Kidney (tissue), 14 donors: ENCODE measurements around the gene ATXN10. TPM values are rescaled to one million over a fixed set of nuclear protein-coding genes. Genes with fewer than 3 reads are reported as not detected.

Experiments used
- DNase-seq, 5 donors: peaks; one replicate each; pipeline ENCODE4 v3.0.0-alpha.2; 2013 to 2020
- FAIRE-seq: peaks from 2 replicates; lab custom pipeline; 2012; peaks lifted over from hg19 to GRCh38; lab: Jason Lieb, UNC
- H3K27ac ChIP-seq, 2 donors: one replicate each; pipeline ENCODE4 v1.7.0; 2013; ENCODE audit warnings: low read depth in 2 of 2, low read length in 2 of 2, inconsistent platforms in 1 of 2
- H3K27me3 ChIP-seq: one replicate; pipeline ENCODE4 v1.7.1; 2013; ENCODE audit warnings: low read length, inconsistent platforms; ENCODE audit not compliant: control insufficient read depth, insufficient read depth
- H3K36me3 ChIP-seq, 3 donors: one replicate each; pipeline versions ENCODE4 v1.7.0 to v1.7.1; 2013; ENCODE audit warnings: low read length in 3 of 3, control low read depth in 1 of 3, inconsistent platforms in 1 of 3; ENCODE audit not compliant: insufficient read depth in 3 of 3, control insufficient read depth in 2 of 3
- H3K4me1 ChIP-seq, 3 donors: one replicate each; pipeline versions ENCODE4 v1.7.0 to v1.7.1; 2013; ENCODE audit warnings: low read length in 3 of 3, inconsistent platforms in 1 of 3, low read depth in 1 of 3; ENCODE audit not compliant: control insufficient read depth in 2 of 3, insufficient read depth in 2 of 3
- H3K4me3 ChIP-seq, 3 donors: one replicate each; pipeline versions ENCODE4 v1.7.0 to v1.8.1; 2013; ENCODE audit warnings: low read length in 3 of 3, control low read depth in 1 of 3, inconsistent platforms in 1 of 3
- H3K9ac ChIP-seq, 3 donors: one replicate each; pipeline versions ENCODE4 v1.7.0 to v1.7.1; 2013; ENCODE audit warnings: low read length in 3 of 3, control low read depth in 1 of 3, inconsistent platforms in 1 of 3
- H3K9me3 ChIP-seq, 3 donors: one replicate each; pipeline versions ENCODE4 v1.7.0 to v1.7.1; 2013; ENCODE audit warnings: low read length in 3 of 3, control low read depth in 1 of 3, inconsistent platforms in 1 of 3; ENCODE audit not compliant: control insufficient read depth in 2 of 3, insufficient read depth in 1 of 3
- CTCF ChIP-seq: IDR thresholded peaks from 3 replicates; pipeline ENCODE4 v1.5.1; 2012; ENCODE audit warnings: mild to moderate bottlenecking, moderate library complexity, borderline replicate concordance; ENCODE audit not compliant: insufficient read depth; ENCODE audit errors: extremely low read depth
- intact Hi-C: fragments of 100-400 bp; cut with DNase I; formaldehyde crosslinking; loops from one replicate; pipeline ENCODE4 v1.11.1; 2022
- polyA plus RNA-seq: library from polyadenylated mRNA; stranded (reverse); fragments of 350-450 nt; fragmentation: Illumina TruSeq; extraction: RNeasy Lipid Tissue Mini Kit (QIAGEN cat#74804); gene quantifications from one replicate; pipeline ENCODE4 v1.2.3, GENCODE V29; 2014; ENCODE audit warnings: low read depth, low replicate concordance; ENCODE audit not compliant: insufficient read depth
- total RNA-seq: library from RNA; stranded (reverse); fragmentation: NEBNext Ultra II Directional; extraction: Animal tissue kit (Norgen Biotek cat#: 25700); gene quantifications from one replicate; pipeline ENCODE4 v1.2.1, GENCODE V29; 2021
- donor health status: control.
- donor health status: control.
- donor health status: control.
- donor health status: control.
- donor health status: control.
- donor health status: DM: yes; HTN: yes; CAD: no.
- donor health status: Normal renal cell carcinoma (clear cell type).

Gene ATXN10
- total and polyA plus RNA-seq, 2 donors from 2014 or later = 121 to 142 TPM

- Histone ChIP-seq H3K4me1 (no peaks in the 10 kb centered on the region), H3K9ac (no peak overlapping the region), H3K27me3 (peaks cover 8% of the 10 kb centered on the region), H3K9me3 (no peaks in the 10 kb centered on the region), H3K27ac (no peak overlapping the region), H3K4me3 (no peak overlapping the region), H3K36me3 (no peaks in the 10 kb centered on the region)
- DNase-seq = peak in 3 of 5 donors; percentile 8 to 61 (median 44)
- intact Hi-C loops = no loop called here
- no peak for TF ChIP-seq CTCF
- no peak for FAIRE-seq
These were observed 213.7 kb downstream of the ATXN10 start for GRCh38 chr22:45885171-45885840.

- FAIRE-seq = no peak
- Histone ChIP-seq H3K27me3 (peaks cover 8% of the 10 kb centered on the region), H3K4me1 (no peaks in the 10 kb centered on the region), H3K9ac (no peak overlapping the region), H3K36me3 (no peaks in the 10 kb centered on the region), H3K27ac (no peak overlapping the region), H3K4me3 (no peak overlapping the region), H3K9me3 (no peaks in the 10 kb centered on the region)
- peak; percentile 29 to 74 (median 46) for DNase-seq
- intact Hi-C loops = no loop called here
- TF ChIP-seq CTCF = no peak
These were observed 214.3 kb downstream of the ATXN10 start for GRCh38 chr22:45885941-45886395.

- H3K27ac ChIP-seq = no peak overlapping the region
- no peak overlapping the region for H3K9ac ChIP-seq
- H3K36me3 ChIP-seq = no peaks in the 10 kb centered on the region
- H3K4me3 ChIP-seq = no peak overlapping the region
- H3K9me3 ChIP-seq = no peaks in the 10 kb centered on the region
- H3K4me1 ChIP-seq = no peaks in the 10 kb centered on the region
- peaks cover 3% of the 10 kb centered on the region for H3K27me3 ChIP-seq
- DNase-seq (peak in 1 of 5 donors; percentile 28), FAIRE-seq (no peak)
- intact Hi-C loops = no loop called here
- no peak for TF ChIP-seq CTCF
These were observed 214.9 kb downstream of the ATXN10 start for GRCh38 chr22:45886540-45886939.
